Stomach (tissue), 9 donors: ENCODE data around the gene SLFNL1. TPM values are rescaled to one million over a fixed set of nuclear protein-coding genes. Genes with fewer than 3 reads are reported as not detected.
A peak's percentile ranks its signal among the peaks of the same experiment; 100 is the strongest.

Source experiments
- DNase-seq, 2 donors: peaks; one replicate each; pipeline versions ENCODE4 v3.0.0 to v3.0.0-alpha.2; 2013 to 2019
- H3K27ac ChIP-seq, 5 donors: fragments of 200-600 bp in 4 of 5; sonication (generic) in 4 of 5; one replicate each; pipeline ENCODE4 v1.5.1; 2013 to 2019; ENCODE audit warnings: mild to moderate bottlenecking in 1 of 5, moderate library complexity in 1 of 5
- H3K27me3 ChIP-seq, 3 donors: fragments of 200-600 bp; sonication (generic); one replicate each; pipeline ENCODE4 v1.5.1; 2017 to 2019; ENCODE audit warnings: mixed run types in 1 of 3
- H3K36me3 ChIP-seq, 4 donors: fragments of 200-600 bp; sonication (generic); 1 replicate in 3 of 4; 2 replicates in 1 of 4; pipeline ENCODE4 v1.5.1; 2016 to 2019
- H3K4me1 ChIP-seq, 4 donors: fragments of 200-600 bp; sonication (generic); one replicate each; pipeline ENCODE4 v1.5.1; 2016 to 2019
- H3K4me3 ChIP-seq, 4 donors: fragments of 200-600 bp; sonication (generic) in 3 of 4; one replicate each; pipeline ENCODE4 v1.5.1; 2016 to 2019; ENCODE audit warnings: mild to moderate bottlenecking in 1 of 4
- H3K9me3 ChIP-seq, 4 donors: fragments of 200-600 bp; sonication (generic); one replicate each; pipeline ENCODE4 v1.5.1; 2016 to 2019
- CTCF ChIP-seq, 7 experiments: fragments of 450-650 bp in 4 of 7; fragments of 200-600 bp in 3 of 7; sonication (generic) in 3 of 7; IDR thresholded peaks; one replicate each; pipeline ENCODE4 v1.5.1; 2016 to 2019; ENCODE audit warnings: antibody characterized with exemption in 7 of 7, control low read depth in 2 of 7, mild to moderate bottlenecking in 1 of 7
- EP300 ChIP-seq: sonication (generic); formaldehyde crosslinking; IDR thresholded peaks from one replicate; pipeline ENCODE4 v1.6.1; 2017; ENCODE audit warnings: antibody characterized with exemption
- POLR2A ChIP-seq, 4 donors: fragments of 450-650 bp; IDR thresholded peaks; one replicate each; pipeline ENCODE4 v1.6.1; 2016; ENCODE audit warnings: antibody characterized with exemption in 4 of 4, control low read depth in 2 of 4, mild to moderate bottlenecking in 1 of 4, moderate library complexity in 1 of 4
- POLR2AphosphoS5 ChIP-seq, 3 donors: sonication (generic); formaldehyde crosslinking; IDR thresholded peaks; one replicate each; pipeline ENCODE4 v1.6.1; 2016; ENCODE audit warnings: antibody characterized with exemption in 3 of 3
- WGBS, 5 donors: extraction: QIAGEN DNeasy Blood & Tissue Kit in 3 of 5; methylation state at CpG; one replicate each; pipeline versions ENCODE4 v1.1.5 to v1.1.7; 2013 to 2018; 5-methylcytosine and 5-hydroxymethylcytosine counted together
- intact Hi-C: fragments of 100-400 bp; cut with DNase I; formaldehyde crosslinking; loops from one replicate; pipeline ENCODE4 v1.15.1; 2023; ENCODE audit warnings: low total_unique reads
- polyA plus RNA-seq, 3 donors: library from polyadenylated mRNA; stranded (reverse); fragments of 200-250 nt; gene quantifications; one replicate each; pipeline ENCODE4 v1.2.3, GENCODE V29; 2013
- total RNA-seq, 5 donors: library from RNA; depleted of rRNA; stranded (reverse); fragments of >200 nt; gene quantifications; one replicate each; pipeline versions ENCODE4 v1.1.0 to v1.2.3, GENCODE V29; 2014 to 2016
- donor health status: healthy with polysubstance abuse.
- donor health status: Bipolar disorder and iron deficiency.
- donor health status: healthy.

The SLFNL1 gene
- total and polyA plus RNA-seq, 8 donors, result 0.25 to 10.5 (median 0.73) TPM; not detected in 3

- H3K9me3 ChIP-seq, result no peaks in the 10 kb centered on the region
- H3K27ac ChIP-seq, result peak overlapping the region in 4 of 5 donors; percentile 17 to 70 (median 50)
- no peaks in the 10 kb centered on the region for H3K27me3 ChIP-seq
- intact Hi-C loops, result no loop called here
- WGBS, 5 donors, result 16 to 66% (median 33%) methylated on average over 8 to 11 of the region's 11 CpGs
- peaks cover 24 to 99% (median 89%) of the 10 kb centered on the region in 4 donors for H3K36me3 ChIP-seq
- DNase-seq, result peak; percentile 93
- no peak overlapping the region for H3K4me3 ChIP-seq
- TF ChIP-seq POLR2A (IDR thresholded peaks at IDR 0.05) (no peak), POLR2AphosphoS5 (IDR thresholded peaks at IDR 0.05) (peak; percentile 44 to 92 (median 64)), CTCF (IDR thresholded peaks at IDR 0.05) (peak in 4 of 7 experiments; percentile 14 to 42 (median 32))
- peaks cover 6 to 25% (median 15%) of the 10 kb centered on the region in 4 donors for H3K4me1 ChIP-seq
Observed at GRCh38 chr1:41003640-41004220, 17.8 kb downstream of the SLFNL1 start.

- H3K36me3 ChIP-seq, result peaks cover 22 to 99% (median 89%) of the 10 kb centered on the region in 4 donors
Observed at GRCh38 chr1:41003127-41003639, 18.3 kb downstream of the SLFNL1 start.

GRCh38 chr1:40998668-40999067 is 22.9 kb downstream of the SLFNL1 start:
- no peak for DNase-seq
- H3K27ac ChIP-seq, result no peak overlapping the region
- no peaks in the 10 kb centered on the region for H3K27me3 ChIP-seq
- H3K4me1 ChIP-seq, result peaks cover 6 to 19% (median 12%) of the 10 kb centered on the region in 4 donors
- 87 to 96% (median 91%) methylated on average over 4 of the region's 4 CpGs for WGBS, 5 donors
- peaks cover 30 to 99% (median 96%) of the 10 kb centered on the region in 4 donors for H3K36me3 ChIP-seq
- no peaks in the 10 kb centered on the region for H3K9me3 ChIP-seq
- no peak overlapping the region for H3K4me3 ChIP-seq
- TF ChIP-seq POLR2A (IDR thresholded peaks at IDR 0.05), result no peak
- no peak for TF ChIP-seq EP300
- no peak for TF ChIP-seq CTCF (IDR thresholded peaks at IDR 0.05)
- no peak for TF ChIP-seq POLR2AphosphoS5 (IDR thresholded peaks at IDR 0.05)
- intact Hi-C loops, result no loop called here

More at GRCh38 chr1:41003127-41003639, 18.3 kb downstream of the SLFNL1 start:
- Histone ChIP-seq H3K4me3 (no peak overlapping the region), H3K9me3 (no peaks in the 10 kb centered on the region), H3K27me3 (no peaks in the 10 kb centered on the region), H3K27ac (peak overlapping the region; percentile 17 to 70 (median 48)), H3K4me1 (peaks cover 6 to 25% (median 15%) of the 10 kb centered on the region in 4 donors)
- TF ChIP-seq POLR2AphosphoS5 (IDR thresholded peaks at IDR 0.05) (no peak), CTCF (IDR thresholded peaks at IDR 0.05) (no peak), POLR2A (IDR thresholded peaks at IDR 0.05) (no peak), EP300 (no peak)
- intact Hi-C loops, result no loop called here
- DNase-seq, result no peak
- WGBS, 5 donors, result 74 to 83% (median 77%) methylated on average over 8 to 9 of the region's 9 CpGs

- no peak overlapping the region for H3K4me3 ChIP-seq
- peaks cover 30 to 100% (median 100%) of the 10 kb centered on the region in 4 donors for H3K36me3 ChIP-seq
- no peaks in the 10 kb centered on the region for H3K27me3 ChIP-seq
- TF ChIP-seq EP300 (no peak), POLR2AphosphoS5 (IDR thresholded peaks at IDR 0.05) (no peak), POLR2A (IDR thresholded peaks at IDR 0.05) (no peak)
- H3K4me1 ChIP-seq, result peaks cover 0 to 4% (median 1%) of the 10 kb centered on the region in 4 donors
- intact Hi-C loops, result no loop called here
- H3K27ac ChIP-seq, result no peak overlapping the region
- H3K9me3 ChIP-seq, result no peaks in the 10 kb centered on the region
- 86 to 93% (median 89%) methylated on average over 8 of the region's 8 CpGs for WGBS, 5 donors
- no peak for DNase-seq
Observed at GRCh38 chr1:40997096-40997495, 24.4 kb downstream of the SLFNL1 start.

- no peak overlapping the region for H3K27ac ChIP-seq
- TF ChIP-seq POLR2A (IDR thresholded peaks at IDR 0.05), result no peak
- TF ChIP-seq CTCF (IDR thresholded peaks at IDR 0.05), result no peak
- TF ChIP-seq EP300, result no peak
- TF ChIP-seq POLR2AphosphoS5 (IDR thresholded peaks at IDR 0.05), result no peak
- intact Hi-C loops, result no loop called here
- H3K27me3 ChIP-seq, result no peaks in the 10 kb centered on the region
- no peaks in the 10 kb centered on the region for H3K9me3 ChIP-seq
- WGBS, 5 donors, result 95 to 99% (median 99%) methylated on average over 5 of the region's 5 CpGs
- DNase-seq, result no peak
- no peak overlapping the region for H3K4me3 ChIP-seq
- H3K4me1 ChIP-seq, result peaks cover 0 to 27% (median 7%) of the 10 kb centered on the region in 4 donors
- peaks cover 31 to 100% (median 93%) of the 10 kb centered on the region in 4 donors for H3K36me3 ChIP-seq
Observed at GRCh38 chr1:40989066-40989465, 32.5 kb downstream of the SLFNL1 start.
